OCI-LY1 (cell line): ENCODE measurements around the gene TTC19.

Source experiments
- CTCF ChIP-seq: fragments of 200-600 bp; sonication (generic), shearing (Covaris generic); IDR thresholded peaks from 2 replicates; pipeline ENCODE4 v1.5.1; 2017; ENCODE audit warnings: mild to moderate bottlenecking, antibody characterized with exemption, low read length, moderate library complexity, mixed read lengths
- EZH2 ChIP-seq: fragments of 200-600 bp; sonication (generic), shearing (Covaris generic); IDR thresholded peaks from 2 replicates; pipeline ENCODE4 v1.8.0; 2017; ENCODE audit warnings: borderline replicate concordance, mixed run types, mild to moderate bottlenecking, antibody characterized with exemption, low read length, moderate library complexity, mixed read lengths

GRCh38 chr17:15958484-15958854, 41.2 kb upstream of the TTC19 start:
- no peak for TF ChIP-seq EZH2
- no peak for TF ChIP-seq CTCF
